CD4-positive, alpha-beta T cell treated with Interleukin-1 beta for 1 hour (primary cell): Measurements from ENCODE around the gene ABR.

Experiments used
- DNase-seq, 2 donors: peaks; one replicate each; pipeline ENCODE4 v3.0.0-alpha.2; 2020 to 2022

Gene ABR

GRCh38 chr17:1027044-1027443 is 152.7 kb downstream of the ABR start:
- no peak for DNase-seq

GRCh38 chr17:1026599-1026975 is 153.2 kb downstream of the ABR start:
- DNase-seq, result no peak

- no peak for DNase-seq
Measured at GRCh38 chr17:1025733-1026598, 153.8 kb downstream of the ABR start.

GRCh38 chr17:1024076-1024475 is 155.7 kb downstream of the ABR start:
- DNase-seq, result no peak

GRCh38 chr17:1022278-1023024 is 157.3 kb downstream of the ABR start:
- no peak for DNase-seq

- DNase-seq, result no peak
Measured at GRCh38 chr17:1021147-1021546, 158.6 kb downstream of the ABR start.

- DNase-seq, result no peak
Measured at GRCh38 chr17:1019451-1019850, 160.3 kb downstream of the ABR start.

- no peak for DNase-seq
Measured at GRCh38 chr17:1018547-1018946, 161.2 kb downstream of the ABR start.

GRCh38 chr17:1013729-1014090 is 166.1 kb downstream of the ABR start:
- DNase-seq, result no peak

- no peak for DNase-seq
Measured at GRCh38 chr17:1012823-1013728, 166.7 kb downstream of the ABR start.

GRCh38 chr17:1011760-1012735 is 167.7 kb downstream of the ABR start:
- DNase-seq, result no peak

GRCh38 chr17:1011138-1011537 is 168.6 kb downstream of the ABR start:
- no peak for DNase-seq

- DNase-seq, result no peak
Measured at GRCh38 chr17:1010586-1010985, 169.2 kb downstream of the ABR start.

GRCh38 chr17:1010086-1010450 is 169.7 kb downstream of the ABR start:
- DNase-seq, result no peak

GRCh38 chr17:1009229-1010085 is 170.3 kb downstream of the ABR start:
- DNase-seq, result no peak

- DNase-seq, result no peak
Measured at GRCh38 chr17:1008008-1008761, 171.6 kb downstream of the ABR start.

- DNase-seq, result no peak
Measured at GRCh38 chr17:1007310-1008007, 172.3 kb downstream of the ABR start.

GRCh38 chr17:1006054-1006453 is 173.7 kb downstream of the ABR start:
- no peak for DNase-seq

- no peak for DNase-seq
Measured at GRCh38 chr17:1005361-1005946, 174.3 kb downstream of the ABR start.
